Epithelial cell of proximal tubule (primary cell): ENCODE measurements around the gene SELENOP. TPM values are rescaled to one million over a fixed set of nuclear protein-coding genes. Genes with fewer than 3 reads are reported as not detected.
A peak's percentile ranks its signal among the peaks of the same experiment; 100 is the strongest.

Experiments
- DNase-seq: peaks from one replicate; pipeline ENCODE4 v3.0.0-alpha.2; 2011; ENCODE audit warnings: low read depth
- H3K4me3 ChIP-seq: 2 replicates; pipeline ENCODE4 v1.5.1; 2011; ENCODE audit warnings: low read depth, mild to moderate bottlenecking, low read length
- CTCF ChIP-seq: conservative IDR thresholded peaks from 2 replicates; pipeline ENCODE4 v1.5.1; 2012; ENCODE audit warnings: low read depth, mild to moderate bottlenecking, low read length
- total RNA-seq: library from RNA; depleted of rRNA; stranded (reverse); fragments of >200 nt; gene quantifications from 2 replicates; pipeline ENCODE4 v1.2.3, GENCODE V29; 2015

Gene SELENOP
- total RNA-seq, 1 donor from 2014 or later = 11.9 TPM

GRCh38 chr5:42772265-42772993 is 39.3 kb downstream of the SELENOP start:
- no peak overlapping the region for H3K4me3 ChIP-seq
- TF ChIP-seq CTCF = no peak
- no peak for DNase-seq

GRCh38 chr5:42770003-42770402 is 41.7 kb downstream of the SELENOP start:
- no peak overlapping the region for H3K4me3 ChIP-seq
- TF ChIP-seq CTCF = no peak
- no peak for DNase-seq

GRCh38 chr5:42768106-42768504 is 43.6 kb downstream of the SELENOP start:
- DNase-seq = no peak
- H3K4me3 ChIP-seq = no peak overlapping the region
- TF ChIP-seq CTCF = no peak

- TF ChIP-seq CTCF = peak; percentile 54
- no peak overlapping the region for H3K4me3 ChIP-seq
- DNase-seq = no peak
Measured at GRCh38 chr5:42767491-42768105, 44.1 kb downstream of the SELENOP start.

GRCh38 chr5:42761791-42762190 is 49.9 kb downstream of the SELENOP start:
- no peak for TF ChIP-seq CTCF
- no peak overlapping the region for H3K4me3 ChIP-seq
- no peak for DNase-seq

GRCh38 chr5:42760426-42760825 is 51.3 kb downstream of the SELENOP start:
- no peak for DNase-seq
- H3K4me3 ChIP-seq = no peak overlapping the region
- no peak for TF ChIP-seq CTCF

GRCh38 chr5:42759456-42759855 is 52.2 kb downstream of the SELENOP start:
- DNase-seq = no peak
- TF ChIP-seq CTCF = no peak
- no peak overlapping the region for H3K4me3 ChIP-seq
